Liver (tissue), 9 donors: ENCODE data around the gene SH2D2A. TPM values are rescaled to one million over a fixed set of nuclear protein-coding genes. Genes with fewer than 3 reads are reported as not detected.

Experiments
- DNase-seq: peaks from one replicate; pipeline ENCODE4 v3.0.0-alpha.2; 2017; ENCODE audit warnings: low spot score
- H3K27ac ChIP-seq, 2 donors: one replicate each; pipeline ENCODE4 v1.7.0; 2013; ENCODE audit warnings: inconsistent platforms in 2 of 2, low read length in 2 of 2, control low read depth in 1 of 2, low read depth in 1 of 2, mild to moderate bottlenecking in 1 of 2
- H3K27me3 ChIP-seq, 4 donors: one replicate each; pipeline versions ENCODE4 v1.6.1 to v1.7.0; 2013; ENCODE audit warnings: low read length in 3 of 4, inconsistent platforms in 1 of 4, mild to moderate bottlenecking in 1 of 4, moderate library complexity in 1 of 4; ENCODE audit not compliant: control insufficient read depth in 4 of 4, insufficient read depth in 4 of 4
- H3K36me3 ChIP-seq, 4 donors: one replicate each; pipeline versions ENCODE4 v1.6.1 to v1.7.0; 2013; ENCODE audit warnings: low read length in 3 of 4, mild to moderate bottlenecking in 3 of 4, low read depth in 1 of 4, moderate library complexity in 1 of 4; ENCODE audit not compliant: control insufficient read depth in 4 of 4, insufficient read depth in 3 of 4
- H3K4me1 ChIP-seq, 4 donors: one replicate each; pipeline versions ENCODE4 v1.6.1 to v1.7.0; 2013; ENCODE audit warnings: low read length in 3 of 4, mild to moderate bottlenecking in 3 of 4, moderate library complexity in 1 of 4; ENCODE audit not compliant: control insufficient read depth in 4 of 4, insufficient read depth in 4 of 4
- H3K4me3 ChIP-seq, 3 donors: one replicate each; pipeline versions ENCODE4 v1.6.1 to v1.7.0; 2013; ENCODE audit warnings: low read length in 3 of 3, control low read depth in 1 of 3, low read depth in 1 of 3, mild to moderate bottlenecking in 1 of 3
- H3K9ac ChIP-seq, 2 donors: one replicate each; pipeline ENCODE4 v1.7.0; 2013; ENCODE audit warnings: low read length in 2 of 2, mild to moderate bottlenecking in 2 of 2, moderate library complexity in 2 of 2, control low read depth in 1 of 2, low read depth in 1 of 2
- H3K9me3 ChIP-seq, 4 donors: one replicate each; pipeline versions ENCODE4 v1.6.1 to v1.7.0; 2013; ENCODE audit warnings: low read length in 3 of 4; ENCODE audit not compliant: control insufficient read depth in 4 of 4
- EGR1 ChIP-seq, 2 donors: IDR thresholded peaks; 2 replicates each; pipeline ENCODE4 v1.6.1; 2016 to 2018; ENCODE audit warnings: antibody characterized with exemption in 2 of 2, low read depth in 2 of 2
- FOXA2 ChIP-seq: IDR thresholded peaks from 2 replicates; pipeline ENCODE4 v1.6.1; 2016; ENCODE audit warnings: antibody characterized with exemption
- GABPA ChIP-seq, 2 donors: IDR thresholded peaks in 1 of 2; conservative IDR thresholded peaks in 1 of 2; 2 replicates each; pipeline ENCODE4 v1.6.1; 2016; ENCODE audit warnings: antibody characterized with exemption in 2 of 2, mild to moderate bottlenecking in 1 of 2, moderate library complexity in 1 of 2
- HNF4A ChIP-seq, 2 donors: conservative IDR thresholded peaks; 2 replicates each; pipeline ENCODE4 v1.6.1; 2016; ENCODE audit warnings: antibody characterized with exemption in 2 of 2, mild to moderate bottlenecking in 2 of 2
- HNF4G ChIP-seq: IDR thresholded peaks from 2 replicates; pipeline ENCODE4 v1.6.1; 2016; ENCODE audit warnings: antibody characterized with exemption
- MAX ChIP-seq: IDR thresholded peaks from 2 replicates; pipeline ENCODE4 v1.6.1; 2016; ENCODE audit warnings: antibody characterized with exemption
- NR2F2 ChIP-seq: IDR thresholded peaks from 2 replicates; pipeline ENCODE4 v1.6.1; 2016; ENCODE audit warnings: antibody characterized with exemption
- RXRA ChIP-seq, 2 donors: IDR thresholded peaks; 2 replicates each; pipeline ENCODE4 v1.6.1; 2017 to 2018; ENCODE audit warnings: antibody characterized with exemption in 2 of 2, mild to moderate bottlenecking in 1 of 2
- SP1 ChIP-seq: IDR thresholded peaks from 2 replicates; pipeline ENCODE4 v1.6.1; 2018; ENCODE audit warnings: antibody characterized with exemption, mild to moderate bottlenecking
- TAF1 ChIP-seq: conservative IDR thresholded peaks from 2 replicates; pipeline ENCODE4 v1.6.1; 2016; ENCODE audit warnings: antibody characterized with exemption, mild to moderate bottlenecking
- YY1 ChIP-seq: IDR thresholded peaks from 2 replicates; pipeline ENCODE4 v1.6.1; 2016; ENCODE audit warnings: antibody characterized with exemption, mild to moderate bottlenecking
- WGBS: extraction: QIAGEN DNeasy Blood & Tissue Kit; methylation state at CpG from one replicate; pipeline ENCODE4 v1.1.7; 2013; 5-methylcytosine and 5-hydroxymethylcytosine counted together
- polyA plus RNA-seq, 2 donors: library from polyadenylated mRNA; stranded (reverse) in 1 of 2; unstranded in 1 of 2; fragments of 200-250 nt in 1 of 2; fragments of >200 nt in 1 of 2; fragmentation: Nextera tagmentation in 1 of 2; extraction: Ambion mirVana in 1 of 2; gene quantifications; one replicate each; pipeline versions ENCODE4 v1.2.1 to v1.2.3, GENCODE V29; 2013 to 2015
- total RNA-seq, 2 donors: library from RNA; depleted of rRNA; stranded (reverse); fragments of >200 nt; gene quantifications; one replicate each; pipeline ENCODE4 v1.2.3, GENCODE V29; 2014
- TF ChIP-seq, protein P1 (sequence below): IDR thresholded peaks from 2 replicates; pipeline ENCODE4 v1.6.1; 2016; ENCODE audit warnings: antibody characterized with exemption, mild to moderate bottlenecking
- TF ChIP-seq, protein P2 (sequence below): IDR thresholded peaks from 2 replicates; pipeline ENCODE4 v1.6.1; 2016; ENCODE audit warnings: antibody characterized with exemption
- TF ChIP-seq, protein P3 (sequence below): IDR thresholded peaks from 2 replicates; pipeline ENCODE4 v1.6.1; 2016; ENCODE audit warnings: antibody characterized with exemption
- donor health status: healthy.
- donor health status: healthy.
- donor health status: healthy.
- donor health status: healthy.
- donor health status: healthy.

Gene SH2D2A
- total and polyA plus RNA-seq, 4 donors: 0.14 to 0.38 (median 0.24) TPM

DNA sequence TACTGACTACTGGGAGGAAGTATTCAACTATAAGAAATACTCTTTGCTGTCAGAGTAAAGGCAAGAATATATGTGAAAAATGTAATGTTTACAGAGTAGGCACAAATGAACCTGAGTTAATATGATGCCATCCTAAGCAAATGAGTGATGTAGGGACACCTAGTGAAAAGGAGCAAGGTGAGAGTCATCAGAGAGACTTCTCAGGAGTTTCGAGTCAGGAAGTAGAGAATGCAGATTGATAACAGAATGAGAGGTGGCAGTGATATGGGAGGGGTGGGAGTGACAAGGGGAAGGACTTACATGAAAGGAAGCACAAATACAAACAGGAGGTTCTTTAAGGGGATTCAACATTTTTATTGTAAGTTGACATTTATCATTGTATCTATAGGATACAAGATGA is 39.1 kb downstream of the SH2D2A start:
- no peak overlapping the region for H3K4me3 ChIP-seq
- no peak for DNase-seq
- peaks cover 0 to 2% (median under 1%) of the 10 kb centered on the region in 4 donors for H3K4me1 ChIP-seq
- no peak for TF ChIP-seq GABPA (IDR thresholded peaks at IDR 0.05 in 1 of 2, conservative IDR thresholded peaks at IDR 0.05 in 1 of 2)
- no peak for TF ChIP-seq YY1
- no peak for TF ChIP-seq FOXA2
- TF ChIP-seq, protein P1, sequence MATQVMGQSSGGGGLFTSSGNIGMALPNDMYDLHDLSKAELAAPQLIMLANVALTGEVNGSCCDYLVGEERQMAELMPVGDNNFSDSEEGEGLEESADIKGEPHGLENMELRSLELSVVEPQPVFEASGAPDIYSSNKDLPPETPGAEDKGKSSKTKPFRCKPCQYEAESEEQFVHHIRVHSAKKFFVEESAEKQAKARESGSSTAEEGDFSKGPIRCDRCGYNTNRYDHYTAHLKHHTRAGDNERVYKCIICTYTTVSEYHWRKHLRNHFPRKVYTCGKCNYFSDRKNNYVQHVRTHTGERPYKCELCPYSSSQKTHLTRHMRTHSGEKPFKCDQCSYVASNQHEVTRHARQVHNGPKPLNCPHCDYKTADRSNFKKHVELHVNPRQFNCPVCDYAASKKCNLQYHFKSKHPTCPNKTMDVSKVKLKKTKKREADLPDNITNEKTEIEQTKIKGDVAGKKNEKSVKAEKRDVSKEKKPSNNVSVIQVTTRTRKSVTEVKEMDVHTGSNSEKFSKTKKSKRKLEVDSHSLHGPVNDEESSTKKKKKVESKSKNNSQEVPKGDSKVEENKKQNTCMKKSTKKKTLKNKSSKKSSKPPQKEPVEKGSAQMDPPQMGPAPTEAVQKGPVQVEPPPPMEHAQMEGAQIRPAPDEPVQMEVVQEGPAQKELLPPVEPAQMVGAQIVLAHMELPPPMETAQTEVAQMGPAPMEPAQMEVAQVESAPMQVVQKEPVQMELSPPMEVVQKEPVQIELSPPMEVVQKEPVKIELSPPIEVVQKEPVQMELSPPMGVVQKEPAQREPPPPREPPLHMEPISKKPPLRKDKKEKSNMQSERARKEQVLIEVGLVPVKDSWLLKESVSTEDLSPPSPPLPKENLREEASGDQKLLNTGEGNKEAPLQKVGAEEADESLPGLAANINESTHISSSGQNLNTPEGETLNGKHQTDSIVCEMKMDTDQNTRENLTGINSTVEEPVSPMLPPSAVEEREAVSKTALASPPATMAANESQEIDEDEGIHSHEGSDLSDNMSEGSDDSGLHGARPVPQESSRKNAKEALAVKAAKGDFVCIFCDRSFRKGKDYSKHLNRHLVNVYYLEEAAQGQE: no peak
- TF ChIP-seq MAX: no peak
- TF ChIP-seq, protein P2, sequence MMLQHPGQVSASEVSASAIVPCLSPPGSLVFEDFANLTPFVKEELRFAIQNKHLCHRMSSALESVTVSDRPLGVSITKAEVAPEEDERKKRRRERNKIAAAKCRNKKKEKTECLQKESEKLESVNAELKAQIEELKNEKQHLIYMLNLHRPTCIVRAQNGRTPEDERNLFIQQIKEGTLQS: no peak
- TF ChIP-seq NR2F2: no peak
- TF ChIP-seq, protein P3, sequence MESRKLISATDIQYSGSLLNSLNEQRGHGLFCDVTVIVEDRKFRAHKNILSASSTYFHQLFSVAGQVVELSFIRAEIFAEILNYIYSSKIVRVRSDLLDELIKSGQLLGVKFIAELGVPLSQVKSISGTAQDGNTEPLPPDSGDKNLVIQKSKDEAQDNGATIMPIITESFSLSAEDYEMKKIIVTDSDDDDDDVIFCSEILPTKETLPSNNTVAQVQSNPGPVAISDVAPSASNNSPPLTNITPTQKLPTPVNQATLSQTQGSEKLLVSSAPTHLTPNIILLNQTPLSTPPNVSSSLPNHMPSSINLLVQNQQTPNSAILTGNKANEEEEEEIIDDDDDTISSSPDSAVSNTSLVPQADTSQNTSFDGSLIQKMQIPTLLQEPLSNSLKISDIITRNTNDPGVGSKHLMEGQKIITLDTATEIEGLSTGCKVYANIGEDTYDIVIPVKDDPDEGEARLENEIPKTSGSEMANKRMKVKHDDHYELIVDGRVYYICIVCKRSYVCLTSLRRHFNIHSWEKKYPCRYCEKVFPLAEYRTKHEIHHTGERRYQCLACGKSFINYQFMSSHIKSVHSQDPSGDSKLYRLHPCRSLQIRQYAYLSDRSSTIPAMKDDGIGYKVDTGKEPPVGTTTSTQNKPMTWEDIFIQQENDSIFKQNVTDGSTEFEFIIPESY: no peak
- TF ChIP-seq SP1: no peak
- TF ChIP-seq RXRA (IDR thresholded peaks at IDR 0.05): no peak
- TF ChIP-seq EGR1 (IDR thresholded peaks at IDR 0.05; ENCODE audit: low read depth in 2 of 2): no peak
- no peak for TF ChIP-seq HNF4G
- TF ChIP-seq HNF4A (conservative IDR thresholded peaks at IDR 0.05): no peak
- no peak for TF ChIP-seq TAF1
- no peaks in the 10 kb centered on the region for H3K9me3 ChIP-seq
- 72% methylated on average over 1 of the region's 1 CpG for WGBS
- H3K27me3 ChIP-seq: no peaks in the 10 kb centered on the region
- peaks cover 0 to 5% (median 2%) of the 10 kb centered on the region in 4 donors for H3K36me3 ChIP-seq
- no peak overlapping the region for H3K9ac ChIP-seq
- no peak overlapping the region for H3K27ac ChIP-seq

GRCh38 chr1:156776942-156777341 is 39.7 kb downstream of the SH2D2A start:
- Histone ChIP-seq H3K27ac (no peak overlapping the region), H3K4me1 (peaks cover 0 to 2% (median under 1%) of the 10 kb centered on the region in 4 donors), H3K9me3 (no peaks in the 10 kb centered on the region), H3K9ac (no peak overlapping the region), H3K36me3 (peaks cover 0 to 5% (median 2%) of the 10 kb centered on the region in 4 donors), H3K4me3 (no peak overlapping the region), H3K27me3 (no peaks in the 10 kb centered on the region)
- TF ChIP-seq EGR1 (IDR thresholded peaks at IDR 0.05; ENCODE audit: low read depth in 2 of 2): no peak
- no peak for TF ChIP-seq HNF4G
- WGBS: 80% methylated on average over 4 of the region's 4 CpGs
- no peak for DNase-seq
